GM19240 (cell line): Measurements from ENCODE around the gene FTH1.
A peak's percentile ranks its signal among the peaks of the same experiment; 100 is the strongest.

Source experiments
- DNase-seq: peaks from one replicate; pipeline ENCODE4 v3.0.0; 2011; ENCODE audit warnings: low spot score; ENCODE audit not compliant: insufficient read length

Gene FTH1

DNA sequence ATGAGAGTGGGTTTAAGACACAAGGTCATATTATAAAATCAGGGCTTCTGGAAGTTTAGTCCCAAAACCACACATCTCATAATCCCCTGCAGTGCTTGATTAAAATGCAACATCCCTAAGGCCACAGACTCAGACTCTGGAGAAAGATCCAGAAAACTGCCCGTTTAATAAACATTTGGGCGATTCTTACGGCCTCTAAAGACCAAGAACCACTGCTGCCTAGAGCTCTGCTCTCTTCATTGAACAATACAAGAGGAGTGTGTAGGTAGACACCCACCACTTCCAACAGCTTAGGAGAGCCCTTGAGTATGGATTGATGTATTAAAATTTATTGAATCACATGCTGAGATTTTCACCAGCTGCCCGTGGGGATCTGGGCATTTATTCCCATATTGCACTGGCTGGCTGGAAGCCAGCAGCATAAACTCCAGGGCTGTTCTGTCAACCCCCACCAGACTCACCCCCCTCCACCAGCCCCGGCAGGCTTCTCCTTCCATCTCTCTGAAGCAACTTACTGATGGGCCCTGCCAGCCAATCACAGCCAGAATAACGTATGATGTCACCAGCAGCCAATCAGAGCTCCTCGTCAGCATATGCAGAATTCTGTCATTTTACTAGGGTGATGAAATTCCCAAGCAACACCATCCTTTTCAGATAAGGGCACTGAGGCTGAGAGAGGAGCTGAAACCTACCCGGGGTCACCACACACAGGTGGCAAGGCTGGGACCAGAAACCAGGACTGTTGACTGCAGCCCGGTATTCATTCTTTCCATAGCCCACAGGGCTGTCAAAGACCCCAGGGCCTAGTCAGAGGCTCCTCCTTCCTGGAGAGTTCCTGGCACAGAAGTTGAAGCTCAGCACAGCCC lies 18.0 kb downstream of the FTH1 start:
- no peak for DNase-seq

DNA sequence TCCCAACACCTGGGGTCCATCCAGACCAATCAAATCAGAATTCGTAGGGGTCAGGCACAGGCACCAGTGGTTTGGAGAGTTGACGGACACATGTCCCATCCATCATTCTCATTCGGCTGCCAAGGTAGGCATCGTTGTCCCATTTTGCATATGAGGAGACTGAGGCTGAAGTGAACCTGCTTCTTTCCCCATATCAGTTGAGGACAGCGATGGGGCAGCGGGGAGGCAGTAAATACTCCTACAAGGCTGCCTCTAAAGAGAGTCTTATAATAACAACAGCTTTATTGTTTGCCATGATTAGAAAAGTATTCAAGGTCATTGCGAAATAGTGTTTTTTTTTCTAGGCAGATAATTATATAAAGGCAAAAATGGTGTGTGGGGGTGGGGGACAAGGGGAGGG lies 18.9 kb downstream of the FTH1 start:
- no peak for DNase-seq

DNA sequence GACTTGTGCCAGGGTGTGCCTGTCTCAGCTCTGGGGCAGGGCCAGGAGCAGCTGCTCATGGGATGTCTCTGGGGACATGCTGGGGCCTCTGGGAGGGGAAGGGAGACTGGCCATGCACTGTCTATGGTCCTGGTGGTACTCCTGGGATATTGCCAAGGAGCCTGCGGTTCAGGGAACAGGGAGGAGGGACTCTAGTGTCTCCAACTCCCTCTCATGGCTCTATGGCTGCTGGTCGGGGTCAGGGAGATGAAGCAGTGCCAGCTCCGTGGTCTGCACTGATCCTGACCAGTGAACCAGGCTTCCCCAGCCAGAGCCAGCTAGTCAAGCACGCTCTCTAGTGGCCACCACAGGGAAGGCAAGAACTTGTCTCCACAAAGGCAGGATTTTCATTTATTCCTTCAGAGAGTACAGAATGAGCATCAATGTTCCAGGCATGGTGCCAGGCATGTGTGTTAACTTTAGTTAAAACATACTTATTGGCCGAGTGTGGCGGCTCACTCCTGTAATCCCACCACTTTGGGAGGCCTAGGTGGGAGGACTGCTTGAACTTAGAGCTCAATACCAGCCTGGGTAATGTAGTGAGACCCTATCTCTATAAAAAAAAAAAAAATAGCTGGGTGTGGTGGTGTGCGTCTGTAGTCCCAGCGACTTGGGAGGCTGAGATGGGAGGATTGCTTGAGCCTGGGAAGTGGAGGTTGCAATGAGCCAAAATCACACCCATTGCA lies 19.8 kb downstream of the FTH1 start:
- DNase-seq: peak; percentile 73

DNA sequence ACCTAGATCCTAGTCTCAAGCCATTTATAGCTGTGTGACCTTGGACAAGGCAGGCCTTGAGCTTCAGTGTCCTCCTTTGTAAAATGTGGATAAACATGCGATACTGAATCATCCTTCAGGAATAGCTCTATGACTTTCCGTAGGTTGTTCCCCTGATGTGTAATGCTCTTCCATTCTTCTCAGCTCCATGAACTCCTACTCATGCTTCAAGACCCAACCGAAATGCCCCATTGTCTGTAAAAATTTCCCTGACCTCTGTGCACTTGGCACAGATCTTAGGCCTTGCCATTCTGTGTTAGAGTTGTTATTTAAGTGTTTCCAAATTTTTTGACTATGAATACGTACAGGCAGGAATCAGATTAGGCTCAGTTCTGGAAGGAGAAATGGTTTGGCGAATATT lies 20.5 kb downstream of the FTH1 start:
- no peak for DNase-seq

DNA sequence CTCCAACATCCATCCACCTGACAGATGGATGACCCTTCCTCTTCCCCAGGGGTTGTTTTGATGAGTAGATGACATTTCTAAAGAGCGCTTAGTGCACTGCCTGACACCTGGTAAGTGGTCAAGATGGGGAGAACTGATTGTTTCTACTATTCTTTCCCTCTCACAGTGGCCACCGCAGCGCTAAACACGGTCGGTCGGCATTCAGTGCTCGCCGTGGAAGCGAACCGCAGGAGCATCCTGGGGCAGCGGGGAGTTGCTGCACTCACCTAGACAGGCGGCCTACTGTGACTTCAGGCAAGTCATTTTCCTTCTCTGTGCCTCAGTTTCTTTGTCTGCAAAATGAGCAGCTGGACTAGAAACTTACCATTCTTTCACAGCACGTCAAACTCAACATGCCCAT lies 22.2 kb downstream of the FTH1 start:
- DNase-seq: no peak

DNA sequence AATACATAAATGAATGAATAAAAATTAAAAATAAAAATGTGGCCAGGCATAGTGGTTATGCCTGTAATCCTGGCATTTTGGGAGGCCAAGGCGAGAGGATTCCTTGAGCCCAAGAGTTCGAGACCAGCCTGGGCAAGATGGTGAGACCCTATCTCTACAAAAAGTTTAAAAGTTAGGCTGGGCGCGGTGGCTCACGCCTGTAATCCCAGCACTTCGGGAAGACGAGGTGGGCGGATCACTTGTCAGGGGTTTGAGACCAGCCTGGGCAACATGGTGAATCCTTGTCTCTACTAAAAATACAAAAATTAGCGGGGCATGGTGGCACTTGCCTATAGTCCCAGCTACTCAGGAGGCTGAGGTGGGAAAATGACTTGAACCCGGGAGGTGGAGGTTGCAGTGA lies 27.0 kb downstream of the FTH1 start:
- DNase-seq: no peak

DNA sequence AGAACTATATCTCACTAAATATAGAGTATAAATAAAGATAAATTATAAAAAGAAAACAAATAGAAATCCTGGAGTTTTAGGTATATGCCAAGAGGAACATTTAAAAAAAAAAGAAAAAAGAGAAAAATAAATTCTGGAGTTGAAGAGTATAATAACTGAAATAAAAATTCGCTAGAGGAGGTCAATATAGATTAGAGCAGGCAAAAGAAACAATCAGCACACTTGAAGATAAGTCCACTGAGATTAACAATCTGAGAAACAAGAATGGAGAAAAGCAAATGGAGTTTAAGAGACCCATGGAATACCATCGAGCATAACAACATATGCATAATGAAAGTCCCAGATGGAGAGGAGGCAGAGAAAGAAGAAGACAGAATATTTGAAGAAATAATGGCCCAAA lies 31.6 kb downstream of the FTH1 start:
- no peak for DNase-seq

DNA sequence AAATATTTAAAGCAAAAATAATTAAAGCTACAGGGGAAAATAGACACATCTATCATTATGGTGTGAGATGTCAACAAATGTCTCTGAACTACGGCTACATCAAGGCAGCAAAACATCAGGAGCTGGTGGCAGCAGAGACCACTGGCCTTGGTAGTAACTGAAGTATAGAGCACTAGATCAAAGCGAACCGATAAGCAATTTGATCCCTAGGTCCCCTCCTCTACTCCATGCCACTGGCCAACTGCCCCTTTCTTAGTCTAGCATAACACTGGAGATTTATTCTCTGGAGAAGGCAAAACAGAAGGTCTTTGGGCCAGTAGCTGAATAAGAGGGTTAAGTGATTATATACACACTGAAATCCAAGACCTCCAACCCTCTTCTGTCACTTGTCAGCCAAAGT lies 36.5 kb downstream of the FTH1 start:
- DNase-seq: no peak

DNA sequence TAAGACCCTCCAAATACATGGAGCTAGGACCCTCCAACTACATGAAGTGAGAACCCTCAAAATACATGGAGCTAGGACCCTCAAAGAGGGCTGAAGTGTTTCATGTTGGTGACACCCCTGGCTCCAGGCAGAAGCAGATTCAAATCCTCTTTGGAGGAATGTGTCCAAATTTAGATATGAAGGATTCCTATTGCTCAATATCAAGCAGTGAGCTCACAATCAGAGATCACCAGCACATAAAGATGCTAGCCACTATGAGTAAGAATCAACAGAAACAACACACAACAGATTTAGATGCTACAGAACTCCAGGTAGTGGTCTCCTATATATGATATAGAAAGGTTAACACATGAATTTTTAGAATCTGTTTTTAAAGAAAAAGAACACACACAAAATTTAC lies 38.8 kb downstream of the FTH1 start:
- DNase-seq: no peak

DNA sequence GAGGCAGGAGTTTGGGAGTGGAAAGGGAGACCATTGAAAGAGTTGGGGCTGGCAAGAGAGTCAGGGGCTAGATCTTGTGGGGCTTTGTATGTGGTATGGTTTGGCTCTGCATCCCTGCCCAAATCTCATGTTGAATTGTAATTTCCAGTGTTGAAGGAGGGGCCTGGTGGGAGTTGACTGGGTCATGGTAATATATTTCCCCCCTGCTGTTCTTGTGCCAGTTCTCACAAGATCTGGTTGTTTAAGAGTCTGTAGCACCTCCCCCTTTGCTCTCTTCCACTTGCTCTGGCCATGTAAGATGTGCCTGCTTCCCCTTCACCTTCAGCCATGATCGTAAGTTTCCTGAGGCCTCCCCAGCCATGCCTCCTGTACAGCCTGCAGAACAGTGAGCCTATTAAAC lies 39.9 kb downstream of the FTH1 start:
- no peak for DNase-seq

DNA sequence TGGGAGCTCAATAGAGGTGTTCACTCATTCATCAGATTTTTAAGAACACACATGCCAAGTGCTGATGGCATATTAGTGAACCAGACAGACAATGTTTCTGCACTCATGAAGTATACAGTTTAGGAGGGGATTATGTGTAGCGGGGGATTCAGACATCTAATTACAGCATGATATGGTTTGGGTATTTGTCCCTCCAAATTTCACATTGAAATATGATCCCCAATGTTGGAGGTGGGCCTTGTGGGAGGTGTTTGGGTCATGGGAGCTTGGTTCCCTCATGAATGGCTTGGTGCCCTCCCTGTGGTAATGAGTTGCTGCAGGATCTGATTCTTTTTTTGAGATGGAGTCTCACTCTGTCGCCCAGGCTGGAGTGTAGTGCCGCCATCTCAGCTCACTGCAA lies 41.2 kb downstream of the FTH1 start:
- no peak for DNase-seq

DNA sequence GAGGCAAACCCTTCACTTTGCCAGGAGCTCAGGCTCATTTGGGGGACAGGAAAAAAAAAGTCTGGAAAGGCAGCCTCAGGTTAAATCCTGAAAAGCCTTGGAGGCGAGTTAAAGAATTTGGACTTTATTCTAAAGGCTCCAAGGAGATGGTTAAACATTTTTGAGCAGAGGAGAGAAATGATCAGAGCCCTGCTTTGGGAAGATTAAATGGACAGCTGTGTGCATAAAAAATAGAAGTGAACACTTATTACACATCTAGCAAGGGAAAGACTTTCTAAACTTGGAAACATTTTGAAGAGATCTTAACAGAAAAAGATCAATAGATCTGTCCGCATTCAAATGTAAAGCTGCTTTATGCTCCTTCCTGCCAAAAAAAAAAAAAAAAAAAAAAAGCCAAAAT lies 41.7 kb downstream of the FTH1 start:
- DNase-seq: no peak

DNA sequence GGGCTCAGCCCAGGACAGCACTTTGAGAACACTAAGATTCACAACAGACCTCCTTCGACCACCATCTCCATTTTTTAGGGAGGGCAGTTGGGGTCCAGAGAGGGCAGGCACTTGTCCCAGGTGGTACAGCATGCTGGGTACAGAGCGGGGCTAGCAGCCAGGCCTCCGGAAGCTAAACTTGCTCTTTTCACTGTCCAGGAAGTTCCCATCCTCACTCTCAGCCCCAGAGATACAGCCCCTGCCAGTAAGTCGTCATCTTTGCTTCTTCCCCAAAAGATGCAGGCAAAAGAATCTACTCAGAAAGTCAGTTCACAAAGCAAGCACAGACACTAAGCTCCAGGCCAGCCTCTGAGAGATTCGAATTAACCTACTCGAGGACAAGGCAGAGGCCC lies 43.4 kb downstream of the FTH1 start:
- no peak for DNase-seq

DNA sequence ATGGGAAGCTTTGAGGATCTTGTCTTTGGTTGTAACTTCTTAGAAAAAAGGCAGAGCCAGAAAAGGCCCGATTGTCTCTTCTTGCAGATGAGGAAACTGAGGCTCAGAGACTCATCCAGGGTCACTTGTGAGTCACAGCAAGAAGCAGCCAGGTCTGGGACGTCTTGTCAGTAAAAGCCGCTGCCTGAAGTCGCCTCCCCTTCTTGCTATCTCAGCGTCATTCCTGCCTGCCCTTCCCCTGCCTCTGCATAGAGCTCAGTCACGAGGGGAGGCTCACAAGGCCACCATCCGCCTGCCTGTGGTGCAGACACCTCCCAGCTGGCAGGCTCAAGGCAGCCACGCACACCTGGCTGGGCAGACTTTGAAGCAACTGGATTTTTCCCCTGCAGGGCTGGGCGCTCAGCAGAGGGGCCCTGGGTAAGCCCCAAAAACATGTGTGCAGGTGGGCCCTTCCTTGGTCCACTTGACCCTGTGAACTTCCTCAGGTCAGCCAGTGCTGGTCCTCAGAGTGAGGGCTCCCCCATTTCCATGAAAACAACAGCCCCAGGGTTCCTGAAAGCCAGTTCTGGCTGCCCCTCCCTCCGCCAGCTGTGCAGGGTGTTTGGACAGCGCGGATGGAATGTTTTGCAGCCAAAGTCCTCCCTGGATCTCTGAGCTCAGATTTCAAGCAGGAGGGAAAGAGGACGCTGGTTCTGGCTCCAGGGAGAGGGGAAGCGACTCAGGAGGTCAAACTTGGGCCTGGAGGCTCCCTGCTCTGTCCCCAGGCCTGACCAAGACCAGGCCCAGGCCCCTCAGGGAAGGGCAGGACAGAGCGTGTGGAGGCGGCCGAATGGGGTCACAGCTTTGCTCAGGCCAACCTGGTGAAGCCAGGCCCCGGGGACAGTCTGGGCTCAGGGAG lies 44.0 kb downstream of the FTH1 start:
- DNase-seq: no peak

DNA sequence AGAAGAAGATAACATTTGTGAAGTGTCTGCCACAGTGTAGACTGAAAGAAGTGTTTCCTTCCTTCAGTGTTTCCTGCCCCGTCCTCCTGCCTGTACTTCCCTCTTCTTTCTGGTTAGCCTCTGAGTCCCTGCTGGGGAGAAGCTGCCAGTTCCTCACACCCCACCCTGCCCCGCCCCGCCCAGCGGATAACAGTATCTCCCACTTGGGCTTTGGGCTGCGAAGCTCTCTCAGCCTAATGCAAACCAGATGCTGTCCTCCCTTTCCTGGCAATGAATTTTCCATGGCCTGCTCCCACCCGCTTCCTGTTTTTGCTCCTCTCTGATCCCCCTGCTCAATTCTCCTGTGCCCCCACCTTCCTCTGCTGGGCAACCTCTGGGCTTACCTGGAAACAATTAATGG lies 44.9 kb downstream of the FTH1 start:
- no peak for DNase-seq

DNA sequence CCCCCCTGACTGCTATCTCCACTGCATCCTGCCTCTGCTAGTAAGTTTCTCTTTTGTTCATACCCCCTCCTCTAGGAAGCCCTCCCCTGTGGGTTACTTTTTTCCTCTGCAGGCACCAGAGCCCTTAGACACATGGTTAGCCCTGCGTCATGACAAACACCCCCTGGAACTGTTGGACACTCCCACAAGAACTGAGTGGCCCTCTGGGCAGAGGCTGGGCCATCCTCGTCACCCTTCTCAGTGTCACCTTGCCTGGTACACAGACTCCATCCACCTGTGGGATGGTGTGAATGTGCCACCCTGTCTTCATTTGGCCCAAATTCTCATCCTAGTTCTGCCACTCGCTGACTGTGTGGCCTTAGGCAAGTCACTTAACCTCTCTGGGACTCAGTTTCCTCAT lies 46.0 kb downstream of the FTH1 start:
- DNase-seq: no peak

DNA sequence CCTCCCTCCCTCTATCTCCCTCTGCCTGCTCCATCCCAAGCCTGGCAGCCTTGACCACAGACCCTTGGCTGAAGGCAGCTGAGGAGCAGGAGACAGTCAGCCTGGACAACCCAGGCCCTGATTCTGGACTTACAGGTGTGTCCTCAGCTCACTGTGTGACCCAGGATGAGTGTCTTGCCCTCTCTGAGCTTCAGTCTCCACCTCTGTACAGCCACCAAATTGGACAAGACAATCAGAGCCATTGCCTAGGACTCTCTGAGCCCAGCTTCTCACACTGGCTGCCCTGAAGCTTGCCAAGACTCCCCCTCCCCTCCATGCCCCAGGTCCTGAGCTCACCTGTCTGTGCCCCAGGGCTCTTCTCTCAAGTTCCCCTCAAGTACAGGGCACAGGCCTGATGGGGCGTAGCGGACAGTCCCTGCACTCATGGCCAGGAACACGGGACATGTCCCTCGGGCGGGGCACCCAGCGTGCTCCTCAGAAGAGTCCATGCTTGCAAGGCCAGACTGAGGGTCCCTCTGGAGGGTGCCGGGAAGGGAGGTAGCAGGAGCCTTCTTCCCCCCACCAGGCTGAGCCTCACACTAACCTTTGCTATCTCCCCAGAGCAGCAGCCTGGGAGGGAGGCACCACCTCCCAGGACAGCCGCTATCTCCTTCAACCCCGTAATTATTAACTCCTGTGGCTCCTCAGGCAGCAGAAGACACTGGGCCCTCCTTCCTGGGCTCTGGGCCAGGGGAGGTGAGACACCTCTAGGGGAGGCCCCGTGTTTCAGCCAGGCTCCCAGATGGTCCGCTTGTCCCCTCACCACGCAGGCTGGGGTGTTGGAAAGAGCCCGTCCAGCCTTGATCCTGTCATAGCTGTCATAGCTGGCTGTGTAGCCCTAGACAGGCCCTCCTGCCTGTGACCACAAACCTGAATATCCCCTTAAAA lies 47.5 kb downstream of the FTH1 start:
- no peak for DNase-seq

DNA sequence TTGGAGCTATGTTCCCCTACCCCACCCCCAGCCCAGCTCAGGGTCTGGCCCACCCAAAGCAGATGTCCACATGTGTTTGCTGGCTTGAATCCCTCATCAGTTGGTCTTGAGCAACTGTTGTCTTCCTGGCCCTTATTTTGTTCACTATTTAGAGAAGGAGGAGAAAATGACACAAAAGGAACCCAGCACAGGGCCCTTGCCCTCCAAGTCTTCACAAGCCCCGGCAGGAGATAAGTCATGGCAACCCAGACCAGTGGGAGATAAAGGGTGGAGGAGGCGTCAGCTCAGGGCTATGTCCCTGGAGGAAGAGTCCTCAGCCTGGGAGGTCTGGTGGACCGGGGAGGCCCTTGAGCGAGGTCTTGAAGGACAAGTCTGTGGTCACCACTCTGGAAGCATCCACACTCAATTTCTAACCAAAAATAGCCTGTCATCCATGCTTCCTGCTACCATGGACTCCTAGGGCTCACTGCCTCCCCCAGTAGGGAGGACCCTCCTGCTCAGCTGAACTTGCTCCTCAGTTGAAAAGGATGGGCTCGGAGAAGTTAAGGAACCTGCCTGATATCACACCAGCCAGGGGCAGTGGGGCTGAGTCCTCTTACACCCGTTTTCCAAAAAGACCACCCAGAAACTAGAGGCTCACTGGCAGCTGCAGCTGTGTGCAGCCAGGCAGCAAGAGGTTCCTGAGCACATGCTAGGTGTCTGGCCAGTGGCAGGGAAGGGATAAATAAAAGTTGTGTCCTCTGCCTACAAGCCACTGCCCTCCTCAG lies 48.3 kb downstream of the FTH1 start:
- no peak for DNase-seq

DNA sequence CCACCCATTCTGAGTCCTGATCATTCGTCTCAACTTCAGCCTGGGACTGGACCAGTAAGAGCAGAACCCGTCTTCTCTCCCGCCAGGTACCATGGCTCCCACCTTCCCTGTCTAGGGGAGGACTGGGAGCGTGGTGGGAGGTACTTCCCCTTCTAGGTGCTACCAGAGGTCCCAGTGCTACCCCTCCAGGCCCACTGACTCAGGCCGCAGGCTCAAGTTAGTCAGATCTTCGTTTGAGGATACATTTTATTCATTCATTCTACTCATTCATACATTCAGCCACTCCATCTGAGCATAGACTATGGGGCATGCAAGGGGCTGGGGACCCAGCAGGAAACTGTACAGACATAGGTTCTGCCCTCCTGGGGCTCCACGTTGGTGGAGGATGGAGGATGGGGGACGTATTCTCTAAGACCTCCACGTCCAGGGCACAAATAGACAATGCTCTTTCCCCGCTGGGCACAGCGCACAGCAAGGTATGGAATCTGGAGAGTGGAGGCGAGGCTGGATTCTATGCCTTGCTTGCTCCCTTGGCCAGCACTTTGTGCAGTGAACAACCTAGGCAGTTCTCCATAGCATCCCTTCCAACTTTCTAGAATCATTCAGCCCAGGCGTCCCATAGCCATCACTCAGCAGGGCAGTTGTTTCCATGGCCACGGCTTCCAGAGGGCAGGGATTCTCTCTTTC lies 49.0 kb downstream of the FTH1 start:
- DNase-seq: peak; percentile 1
